ENCODE results near the gene PTGR1. TPM values are rescaled to one million over a fixed set of nuclear protein-coding genes. Genes with fewer than 3 reads are reported as not detected.

PTGR1 gene
- total and polyA plus RNA-seq, 2 donors (not counting 3 experiments of a cell fraction or from before 2014, with no cell fraction given), result 70.3 to 79.1 TPM

DNA sequence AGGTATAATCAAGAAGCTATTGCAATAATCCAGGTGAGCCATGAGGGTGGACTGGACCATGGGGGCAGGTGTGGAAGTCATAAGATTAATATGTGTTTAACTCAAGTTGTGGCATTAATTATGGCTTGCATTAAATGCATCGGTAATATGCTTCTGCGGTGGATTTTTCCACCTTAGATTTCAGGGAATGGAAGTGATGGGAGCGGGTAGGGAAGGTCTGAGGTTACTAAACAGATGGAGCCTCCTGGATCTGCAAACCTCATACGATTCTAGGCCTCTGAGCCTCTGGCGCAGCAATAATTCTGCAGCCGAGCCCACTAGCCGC lies 74.8 kb downstream of the PTGR1 start:
- DNase-seq (ENCODE audit: low read depth, low spot score), result no peak
- ChIA-PET CTCF (interaction anchor here (0.7 to 1.0 kb wide), 4 partner anchors 8 to 97 kb away, joined by 3 read pairs; partner anchors contain the start of gene ECPAS), POLR2A (no interaction called here)
- H4K20me1 ChIP-seq (replicated peaks; ENCODE audit: control insufficient read depth, extremely low read depth, insufficient read depth, low read length), result no peaks in the 10 kb centered on the region
- H3K9me3 ChIP-seq (replicated peaks; ENCODE audit: control insufficient read depth, insufficient read depth, low read length), result no peaks in the 10 kb centered on the region
- H3K9ac ChIP-seq (replicated peaks; ENCODE audit: extremely low read depth, insufficient read depth, low read length), result no peak overlapping the region
- H3K79me2 ChIP-seq (ENCODE audit: control insufficient read depth, insufficient read depth, low read length), result no peaks in the 10 kb centered on the region
- peak overlapping the region; percentile 72 for H2AFZ ChIP-seq (ENCODE audit: low read depth, low read length)
- peak overlapping the region; percentile 54 for H3K4me2 ChIP-seq (ENCODE audit: insufficient read depth, low read length)
- dilution Hi-C loops (cut with MboI; ENCODE audit: extremely low pct_ligation_motif_present, low sequenced_read_pairs), result no loop called here
- no peak for FAIRE-seq
- BruUV-seq (replicated peaks), result no TSS peak
- intact Hi-C loops (cut with micrococcal nuclease), result loop anchor here (1.0 kb wide), 1 partner anchor 42 kb away; no protein-coding TSS in a partner anchor
- no peaks in the 10 kb centered on the region for H3K36me3 ChIP-seq (ENCODE audit: control insufficient read depth in 2 of 2, extremely low read depth in 1 of 2, insufficient read depth in 2 of 2, low read length in 2 of 2)
- peaks cover 0 to 2% of the 10 kb centered on the region in 2 experiments for H3K27me3 ChIP-seq (ENCODE audit: control insufficient read depth in 2 of 2, insufficient read depth in 2 of 2, low read length in 2 of 2)
- no peaks in the 10 kb centered on the region for H3K9me1 ChIP-seq (replicated peaks; ENCODE audit: control insufficient read depth, extremely low read depth, insufficient read depth, low read length)
- H3K4me3 ChIP-seq (replicated peaks in 1 of 3; ENCODE audit: insufficient read depth in 1 of 3, low read depth in 1 of 3, low read length in 3 of 3), result peak overlapping the region in 2 of 3 experiments; percentile 54 to 88
- H3K27ac ChIP-seq (ENCODE audit: insufficient read depth, low read depth, low read length), result no peak overlapping the region
- TF ChIP-seq FOS (IDR thresholded peaks at IDR 0.05; ENCODE audit: borderline replicate concordance, insufficient read depth, low read length) (no peak), POLR2A (IDR thresholded peaks at IDR 0.05; ENCODE audit: low read depth, low read length) (no peak), EZH2 (IDR thresholded peaks at IDR 0.05; ENCODE audit: borderline replicate concordance, low read depth, low read length, severe bottlenecking) (no peak)
- TF ChIP-seq, protein P1, sequence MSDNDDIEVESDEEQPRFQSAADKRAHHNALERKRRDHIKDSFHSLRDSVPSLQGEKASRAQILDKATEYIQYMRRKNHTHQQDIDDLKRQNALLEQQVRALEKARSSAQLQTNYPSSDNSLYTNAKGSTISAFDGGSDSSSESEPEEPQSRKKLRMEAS (IDR thresholded peaks at IDR 0.05; ENCODE audit: insufficient read depth, insufficient read length), result no peak
- TF ChIP-seq, protein P2, sequence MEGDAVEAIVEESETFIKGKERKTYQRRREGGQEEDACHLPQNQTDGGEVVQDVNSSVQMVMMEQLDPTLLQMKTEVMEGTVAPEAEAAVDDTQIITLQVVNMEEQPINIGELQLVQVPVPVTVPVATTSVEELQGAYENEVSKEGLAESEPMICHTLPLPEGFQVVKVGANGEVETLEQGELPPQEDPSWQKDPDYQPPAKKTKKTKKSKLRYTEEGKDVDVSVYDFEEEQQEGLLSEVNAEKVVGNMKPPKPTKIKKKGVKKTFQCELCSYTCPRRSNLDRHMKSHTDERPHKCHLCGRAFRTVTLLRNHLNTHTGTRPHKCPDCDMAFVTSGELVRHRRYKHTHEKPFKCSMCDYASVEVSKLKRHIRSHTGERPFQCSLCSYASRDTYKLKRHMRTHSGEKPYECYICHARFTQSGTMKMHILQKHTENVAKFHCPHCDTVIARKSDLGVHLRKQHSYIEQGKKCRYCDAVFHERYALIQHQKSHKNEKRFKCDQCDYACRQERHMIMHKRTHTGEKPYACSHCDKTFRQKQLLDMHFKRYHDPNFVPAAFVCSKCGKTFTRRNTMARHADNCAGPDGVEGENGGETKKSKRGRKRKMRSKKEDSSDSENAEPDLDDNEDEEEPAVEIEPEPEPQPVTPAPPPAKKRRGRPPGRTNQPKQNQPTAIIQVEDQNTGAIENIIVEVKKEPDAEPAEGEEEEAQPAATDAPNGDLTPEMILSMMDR (IDR thresholded peaks at IDR 0.05; ENCODE audit: extremely low read depth in 1 of 2, insufficient read depth in 1 of 2, low read depth in 1 of 2, low read length in 2 of 2), result no peak
- peaks cover 6% of the 10 kb centered on the region for H3K4me1 ChIP-seq (ENCODE audit: control insufficient read depth, extremely low read depth, insufficient read depth, low read length)

DNA sequence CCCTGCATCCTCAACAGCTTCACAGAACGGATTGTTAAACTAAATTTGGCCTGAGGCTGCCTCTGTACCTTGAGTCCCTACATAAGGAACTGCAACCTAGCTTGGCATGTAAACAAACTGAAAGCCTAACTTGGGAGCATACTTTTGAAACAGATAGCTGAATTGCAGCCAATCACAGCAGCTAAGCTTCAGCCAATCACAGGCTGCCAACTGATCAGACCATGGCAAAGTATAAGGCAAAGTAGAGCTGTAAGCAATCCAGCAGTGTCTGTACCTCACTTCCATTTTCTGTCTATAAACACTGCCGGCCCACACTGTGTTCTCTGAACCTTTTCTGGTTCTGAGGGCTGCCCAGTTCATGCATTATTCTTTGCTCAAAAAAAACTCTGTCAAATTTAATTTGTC lies 83.4 kb downstream of the PTGR1 start:
- Histone ChIP-seq H3K9ac (replicated peaks; ENCODE audit: extremely low read depth, insufficient read depth, low read length) (no peak overlapping the region), H3K9me3 (replicated peaks; ENCODE audit: control insufficient read depth, insufficient read depth, low read length) (no peaks in the 10 kb centered on the region), H3K27me3 (ENCODE audit: control insufficient read depth in 2 of 2, insufficient read depth in 2 of 2, low read length in 2 of 2) (peaks cover 0 to 2% of the 10 kb centered on the region in 2 experiments), H3K27ac (ENCODE audit: insufficient read depth, low read depth, low read length) (no peak overlapping the region), H3K4me2 (ENCODE audit: insufficient read depth, low read length) (no peak overlapping the region), H4K20me1 (replicated peaks; ENCODE audit: control insufficient read depth, extremely low read depth, insufficient read depth, low read length) (no peaks in the 10 kb centered on the region), H2AFZ (ENCODE audit: low read depth, low read length) (peak overlapping the region; percentile 54), H3K36me3 (ENCODE audit: control insufficient read depth in 2 of 2, extremely low read depth in 1 of 2, insufficient read depth in 2 of 2, low read length in 2 of 2) (no peaks in the 10 kb centered on the region), H3K4me1 (ENCODE audit: control insufficient read depth, extremely low read depth, insufficient read depth, low read length) (no peaks in the 10 kb centered on the region), H3K4me3 (replicated peaks in 1 of 3; ENCODE audit: insufficient read depth in 1 of 3, low read depth in 1 of 3, low read length in 3 of 3) (no peak overlapping the region), H3K9me1 (replicated peaks; ENCODE audit: control insufficient read depth, extremely low read depth, insufficient read depth, low read length) (no peaks in the 10 kb centered on the region), H3K79me2 (ENCODE audit: control insufficient read depth, insufficient read depth, low read length) (no peaks in the 10 kb centered on the region)
- TF ChIP-seq MYC (IDR thresholded peaks at IDR 0.05; ENCODE audit: low read depth, low read length) (no peak), POLR2AphosphoS5 (IDR thresholded peaks at IDR 0.05; ENCODE audit: insufficient read depth, low read depth, low read length) (no peak)
- TF ChIP-seq, protein P1 (IDR thresholded peaks at IDR 0.05; ENCODE audit: insufficient read depth, insufficient read length), result no peak
- CTCF ChIA-PET, result interaction anchor here (1.2 kb wide), 1 partner anchor 9 kb away, joined by 3 read pairs; the partner anchor contains the start of gene ZNF483
- DNase-seq (ENCODE audit: low read depth, low spot score) (no peak), FAIRE-seq (no peak)
- intact Hi-C loops (cut with micrococcal nuclease), result no loop called here
- POLR2A ChIA-PET, result no interaction called here
- dilution Hi-C loops (cut with MboI; ENCODE audit: extremely low pct_ligation_motif_present, low sequenced_read_pairs), result no loop called here
- no TSS peak for BruUV-seq (replicated peaks)

Data from endothelial cell of umbilical vein (primary cell).